Osteocyte (in vitro differentiated cells): ENCODE data around the gene LRP3. TPM values are rescaled to one million over a fixed set of nuclear protein-coding genes. Genes with fewer than 3 reads are reported as not detected.

ENCODE experiments used
- DNase-seq: peaks from one replicate; pipeline ENCODE4 v3.0.0; 2021; ENCODE audit warnings: mixed read lengths; ENCODE audit not compliant: unreplicated experiment; ENCODE audit errors: extremely low spot score
- H3K27ac Mint-ChIP-seq: one replicate; pipeline ENCODE4 v1.8.0; 2021; ENCODE audit warnings: mild to moderate bottlenecking, mixed read lengths; ENCODE audit not compliant: unreplicated experiment
- H3K27me3 Mint-ChIP-seq: one replicate; pipeline ENCODE4 v1.8.0; 2021; ENCODE audit warnings: mixed read lengths; ENCODE audit not compliant: unreplicated experiment
- H3K36me3 Mint-ChIP-seq: one replicate; pipeline ENCODE4 v1.8.0; 2021; ENCODE audit warnings: mixed read lengths; ENCODE audit not compliant: unreplicated experiment
- H3K4me1 Mint-ChIP-seq: one replicate; pipeline ENCODE4 v1.8.0; 2021; ENCODE audit warnings: mixed read lengths; ENCODE audit not compliant: unreplicated experiment
- H3K4me3 Mint-ChIP-seq: one replicate; pipeline ENCODE4 v1.8.0; 2021; ENCODE audit warnings: mild to moderate bottlenecking, moderate library complexity, mixed read lengths; ENCODE audit not compliant: unreplicated experiment
- H3K9me3 Mint-ChIP-seq: one replicate; pipeline ENCODE4 v1.8.0; 2021; ENCODE audit warnings: mixed read lengths; ENCODE audit not compliant: unreplicated experiment
- CTCF ChIP-seq: fragments of 200-600 bp; sonication (generic); IDR thresholded peaks from 2 replicates; pipeline ENCODE4 v1.5.0; 2021; ENCODE audit warnings: antibody characterized with exemption, mild to moderate bottlenecking, moderate library complexity
- total RNA-seq: library from RNA; stranded (reverse); gene quantifications from 2 replicates; pipeline ENCODE4 v1.2.1, GENCODE V29; 2021

The LRP3 gene
- total RNA-seq, 1 donor from 2014 or later: 49.8 TPM

DNA sequence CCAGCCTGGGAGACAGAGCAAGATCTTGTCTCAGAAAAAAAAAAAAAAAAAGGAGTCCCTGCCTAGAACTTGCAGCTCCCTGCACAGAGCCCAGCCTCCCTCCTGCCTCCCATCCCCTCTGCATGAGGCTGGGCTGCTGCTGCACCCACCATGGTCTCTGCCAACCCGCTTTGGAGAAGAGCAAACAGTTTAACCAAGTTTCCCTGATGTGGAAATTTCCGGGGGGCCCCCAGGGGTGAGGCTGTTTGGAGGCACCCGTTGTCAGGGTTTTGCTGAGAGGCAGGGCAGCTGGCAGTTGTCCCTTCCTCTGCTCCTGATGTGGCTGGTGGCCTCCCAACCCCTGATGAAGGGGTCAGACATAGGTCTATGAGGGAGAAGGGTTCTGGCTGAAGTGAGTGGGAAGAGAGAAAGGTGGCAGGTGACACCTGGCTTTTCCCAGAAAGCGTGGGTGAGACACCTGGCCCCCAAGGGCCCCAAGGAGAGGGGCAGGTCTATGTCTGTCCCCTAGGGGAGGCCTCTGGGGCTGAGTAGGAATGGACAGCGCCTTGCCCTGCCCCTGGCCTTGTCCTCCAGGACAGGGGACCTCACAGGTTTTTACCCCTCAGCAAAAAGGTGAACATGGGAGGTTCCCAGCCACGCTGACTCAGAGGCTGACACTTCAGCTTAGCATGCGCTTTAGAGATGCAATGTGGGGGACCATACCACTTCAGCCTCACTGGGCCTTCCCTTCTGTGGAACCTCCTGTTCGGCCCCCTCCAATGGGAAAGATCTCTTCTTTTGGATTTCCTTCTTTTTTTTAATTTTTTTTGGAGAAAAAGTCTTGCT, 5.5 kb downstream of the LRP3 start:
- H3K9me3 Mint-ChIP-seq: no peaks in the 10 kb centered on the region
- no peaks in the 10 kb centered on the region for H3K27me3 Mint-ChIP-seq
- H3K4me1 Mint-ChIP-seq: peaks cover 5% of the 10 kb centered on the region
- H3K27ac Mint-ChIP-seq: no peak overlapping the region
- no peak for TF ChIP-seq CTCF
- DNase-seq: no peak
- H3K36me3 Mint-ChIP-seq: peaks cover 4% of the 10 kb centered on the region
- H3K4me3 Mint-ChIP-seq: no peak overlapping the region

GRCh38 chr19:33201473-33201872, 7.3 kb downstream of the LRP3 start:
- no peak for TF ChIP-seq CTCF
- no peaks in the 10 kb centered on the region for H3K27me3 Mint-ChIP-seq
- no peak overlapping the region for H3K4me3 Mint-ChIP-seq
- H3K9me3 Mint-ChIP-seq: no peaks in the 10 kb centered on the region
- no peaks in the 10 kb centered on the region for H3K4me1 Mint-ChIP-seq
- DNase-seq: no peak
- H3K36me3 Mint-ChIP-seq: peaks cover 4% of the 10 kb centered on the region
- no peak overlapping the region for H3K27ac Mint-ChIP-seq

GRCh38 chr19:33201886-33202545, 7.9 kb downstream of the LRP3 start:
- TF ChIP-seq CTCF: no peak
- H3K36me3 Mint-ChIP-seq: peaks cover 4% of the 10 kb centered on the region
- H3K27ac Mint-ChIP-seq: no peak overlapping the region
- H3K4me1 Mint-ChIP-seq: no peaks in the 10 kb centered on the region
- no peaks in the 10 kb centered on the region for H3K27me3 Mint-ChIP-seq
- no peak overlapping the region for H3K4me3 Mint-ChIP-seq
- no peaks in the 10 kb centered on the region for H3K9me3 Mint-ChIP-seq
- DNase-seq: no peak

DNA sequence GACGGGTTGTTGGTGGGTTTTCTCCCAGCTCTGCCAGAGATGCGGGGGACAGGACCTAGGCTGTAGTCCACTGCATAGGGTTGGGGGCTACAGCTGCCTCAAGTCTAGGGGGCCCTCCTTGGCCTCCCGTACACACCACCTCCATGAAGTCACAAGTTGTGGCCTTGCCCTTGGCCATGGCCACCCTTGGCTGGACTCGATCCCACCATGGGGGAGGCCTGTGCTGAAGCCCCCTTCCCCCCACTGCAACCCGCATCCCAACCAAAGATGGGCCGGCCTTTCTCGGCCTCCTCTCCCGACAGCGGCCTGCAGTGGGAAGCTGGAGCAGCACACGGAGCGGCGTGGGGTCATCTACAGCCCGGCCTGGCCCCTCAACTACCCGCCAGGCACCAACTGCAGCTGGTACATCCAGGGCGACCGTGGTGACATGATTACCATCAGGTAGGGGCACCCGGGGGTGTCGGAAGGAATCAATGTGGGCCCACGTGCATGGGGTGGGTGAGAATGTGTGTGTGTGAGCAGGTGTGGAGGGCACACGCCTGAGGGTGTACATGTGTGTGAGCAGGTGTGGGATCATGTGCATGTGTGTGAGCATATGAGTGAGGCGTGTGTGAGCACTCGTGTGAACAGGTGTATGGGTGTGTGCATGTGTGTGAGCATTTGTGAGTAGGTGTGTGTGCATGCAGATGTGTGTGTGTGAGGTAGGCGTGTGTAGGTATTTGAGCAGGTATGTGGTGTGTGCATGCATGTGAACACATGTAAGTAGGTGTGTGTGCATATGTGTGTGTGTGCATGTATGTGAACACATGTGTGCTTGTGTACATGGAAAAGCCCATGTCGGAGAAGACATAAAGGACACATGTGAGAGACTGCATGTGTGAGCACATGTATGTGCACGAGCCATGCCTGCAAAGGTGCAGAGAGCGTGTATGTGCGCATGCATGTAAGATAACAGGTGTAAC, 8.7 kb downstream of the LRP3 start:
- Mint-ChIP-seq H3K27me3 (no peaks in the 10 kb centered on the region), H3K4me1 (no peaks in the 10 kb centered on the region), H3K4me3 (no peak overlapping the region), H3K36me3 (peaks cover 4% of the 10 kb centered on the region), H3K9me3 (no peaks in the 10 kb centered on the region), H3K27ac (no peak overlapping the region)
- no peak for TF ChIP-seq CTCF
- DNase-seq: no peak
